Stomach (tissue), 4 donors: ENCODE data around the gene USP10.

ENCODE experiments used
- CTCF ChIP-seq, 7 experiments: fragments of 450-650 bp in 4 of 7; fragments of 200-600 bp in 3 of 7; sonication (generic) in 3 of 7; IDR thresholded peaks; one replicate each; pipeline ENCODE4 v1.5.1; 2016 to 2019; ENCODE audit warnings: antibody characterized with exemption in 7 of 7, control low read depth in 2 of 7, mild to moderate bottlenecking in 1 of 7
- POLR2A ChIP-seq, 4 donors: fragments of 450-650 bp; IDR thresholded peaks; one replicate each; pipeline ENCODE4 v1.6.1; 2016; ENCODE audit warnings: antibody characterized with exemption in 4 of 4, control low read depth in 2 of 4, mild to moderate bottlenecking in 1 of 4, moderate library complexity in 1 of 4
- POLR2AphosphoS5 ChIP-seq, 3 donors: sonication (generic); formaldehyde crosslinking; IDR thresholded peaks; one replicate each; pipeline ENCODE4 v1.6.1; 2016; ENCODE audit warnings: antibody characterized with exemption in 3 of 3

GRCh38 chr16:84782846-84783245 lies 83.0 kb downstream of the USP10 start:
- no peak for TF ChIP-seq CTCF (IDR thresholded peaks at IDR 0.05)
- TF ChIP-seq POLR2A (IDR thresholded peaks at IDR 0.05) = no peak
- no peak for TF ChIP-seq POLR2AphosphoS5 (IDR thresholded peaks at IDR 0.05)
